HG03095 (cell line): ENCODE measurements around the gene LYST.

Experiments
- ATAC-seq: cut with Tn5 transposase; IDR thresholded peaks from one replicate; pipeline ENCODE4 v1.9.1; 2021; ENCODE audit warnings: moderate library complexity; ENCODE audit not compliant: unreplicated experiment

The LYST gene

DNA sequence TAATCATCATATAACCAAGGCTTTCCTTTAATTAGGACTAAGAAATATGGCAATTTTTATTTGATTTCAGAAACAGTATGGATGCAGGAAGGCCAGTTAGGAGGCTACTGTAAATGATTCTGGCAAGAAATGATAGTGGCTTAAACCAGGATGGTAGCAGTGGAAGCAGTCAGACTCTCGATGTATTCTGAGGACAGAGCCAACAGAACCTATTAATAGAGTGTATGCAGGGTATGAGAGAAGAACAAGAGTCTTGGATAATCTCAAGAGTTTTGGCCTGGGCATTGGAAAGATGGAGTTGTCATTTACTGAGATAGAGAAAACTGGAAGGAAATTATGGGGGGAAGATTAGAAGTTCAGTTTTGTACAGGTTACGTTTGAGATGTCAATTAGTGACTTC lies 143.8 kb downstream of the LYST start:
- ATAC-seq, result no peak

- ATAC-seq, result no peak
Measured at GRCh38 chr1:235721982-235722381, 144.7 kb downstream of the LYST start.

- no peak for ATAC-seq
Measured at GRCh38 chr1:235720544-235720943, 146.2 kb downstream of the LYST start.

- ATAC-seq, result no peak
Measured at GRCh38 chr1:235714205-235714897, 152.4 kb downstream of the LYST start.

GRCh38 chr1:235712812-235713211 lies 153.9 kb downstream of the LYST start:
- no peak for ATAC-seq

- ATAC-seq, result no peak
Measured at GRCh38 chr1:235710687-235711086, 156.0 kb downstream of the LYST start.

GRCh38 chr1:235709018-235709417 lies 157.7 kb downstream of the LYST start:
- ATAC-seq, result no peak

DNA sequence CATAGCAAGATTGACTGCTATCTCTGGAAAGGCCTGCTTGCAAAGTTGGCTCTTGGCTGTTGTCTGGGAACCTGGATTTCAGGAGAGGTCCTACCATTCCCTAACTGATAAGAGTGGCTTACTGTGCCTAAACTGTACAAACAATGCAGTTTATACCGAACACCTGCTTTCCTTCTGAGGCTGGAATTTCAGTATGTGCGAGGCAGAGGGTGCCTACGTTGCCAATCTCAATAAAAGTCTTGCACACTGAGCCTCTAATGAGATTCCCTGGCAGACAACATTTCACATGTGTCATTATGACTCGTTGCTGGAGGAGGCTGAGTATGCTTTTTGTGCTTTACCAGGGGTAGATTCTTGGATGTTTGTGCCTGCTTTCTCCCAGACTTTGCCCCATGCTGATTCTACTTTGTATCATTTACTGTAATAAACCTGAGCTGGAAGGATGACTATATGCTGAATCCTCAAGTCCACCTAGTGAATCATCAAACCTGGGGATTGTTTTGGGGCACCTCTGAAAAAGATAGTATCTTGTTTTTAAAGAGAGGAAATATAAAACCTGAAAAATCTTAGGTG lies 158.2 kb downstream of the LYST start:
- no peak for ATAC-seq

DNA sequence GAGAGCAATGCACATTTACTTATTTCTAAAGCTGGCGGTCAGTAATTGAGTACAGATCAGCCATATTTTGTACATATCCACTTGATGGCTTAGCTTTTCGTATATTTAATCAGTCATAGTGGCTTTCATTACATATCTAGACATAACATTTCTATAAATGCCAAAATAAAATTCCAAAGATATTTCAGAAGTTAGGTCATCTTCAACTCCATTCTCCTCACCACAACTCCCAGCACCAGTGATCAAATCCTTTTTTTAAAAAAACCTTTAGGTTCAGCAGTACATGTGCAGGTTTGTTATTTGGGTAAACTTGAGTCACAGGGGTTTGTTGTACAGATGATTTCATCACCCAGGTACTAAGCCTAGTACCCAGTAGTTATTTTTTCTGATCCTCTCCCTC lies 163.2 kb downstream of the LYST start:
- ATAC-seq, result no peak

DNA sequence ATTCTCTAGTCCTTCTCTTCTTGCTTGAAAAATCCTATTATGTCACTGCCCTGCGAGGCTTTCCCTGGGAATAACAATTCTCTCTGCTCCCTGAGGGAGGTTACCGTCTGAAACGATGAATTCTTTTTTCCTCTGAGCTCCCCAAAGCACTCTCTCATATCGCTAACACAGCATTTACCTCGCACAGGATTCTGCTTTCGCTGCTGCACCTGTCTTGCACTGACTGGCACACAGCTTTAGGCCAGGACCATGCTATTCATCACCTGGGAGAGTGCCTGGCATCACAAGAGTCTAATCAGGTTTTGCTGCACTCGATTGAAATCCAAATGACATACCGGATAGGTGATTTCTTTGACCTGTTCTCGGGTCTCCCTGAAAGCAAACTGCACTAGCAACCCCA lies 164.3 kb downstream of the LYST start:
- no peak for ATAC-seq

- no peak for ATAC-seq
Measured at GRCh38 chr1:235697508-235697907, 169.2 kb downstream of the LYST start.

DNA sequence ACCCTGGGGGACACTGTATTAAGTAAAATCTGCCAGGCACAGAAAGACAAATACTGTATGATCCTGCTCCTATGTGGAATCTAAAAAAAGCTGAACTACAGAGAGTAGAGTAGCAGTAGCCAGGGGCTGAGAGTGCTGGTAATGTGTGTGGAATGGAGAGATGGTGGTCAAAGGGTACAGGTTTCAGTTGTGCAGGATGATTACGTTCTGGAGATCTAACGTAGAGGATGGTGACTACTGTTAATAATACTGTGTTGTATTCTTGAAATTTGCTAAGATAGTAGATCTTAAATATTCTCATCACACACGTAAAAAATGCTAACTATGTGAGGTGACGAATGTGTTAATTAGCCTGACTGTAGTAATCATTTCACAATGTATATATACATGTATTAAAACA lies 177.3 kb downstream of the LYST start:
- ATAC-seq, result no peak

DNA sequence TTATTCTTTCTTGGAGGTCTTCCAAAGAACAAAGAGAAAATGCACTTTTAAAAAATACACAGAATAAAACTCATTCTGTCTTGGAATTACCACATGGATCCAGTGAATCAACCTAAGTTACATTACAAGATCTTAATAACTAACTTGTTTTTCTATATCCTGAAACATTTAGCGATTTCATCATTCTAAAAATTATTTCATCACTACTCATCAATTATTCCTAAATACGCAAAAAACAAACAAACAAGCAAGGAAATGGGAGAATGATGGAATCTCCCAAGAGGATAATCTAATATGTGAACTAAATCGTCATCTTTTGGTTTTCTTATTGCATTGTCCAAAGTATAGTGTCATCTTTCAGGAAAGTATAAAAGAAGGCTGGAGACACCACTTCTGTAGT lies 178.6 kb downstream of the LYST start:
- ATAC-seq, result no peak

GRCh38 chr1:235683653-235684052 lies 183.1 kb downstream of the LYST start:
- no peak for ATAC-seq

GRCh38 chr1:235682216-235682615 lies 184.5 kb downstream of the LYST start:
- ATAC-seq, result no peak

- ATAC-seq, result no peak
Measured at GRCh38 chr1:235679644-235680043, 187.1 kb downstream of the LYST start.

- no peak for ATAC-seq
Measured at GRCh38 chr1:235679005-235679404, 187.7 kb downstream of the LYST start.

DNA sequence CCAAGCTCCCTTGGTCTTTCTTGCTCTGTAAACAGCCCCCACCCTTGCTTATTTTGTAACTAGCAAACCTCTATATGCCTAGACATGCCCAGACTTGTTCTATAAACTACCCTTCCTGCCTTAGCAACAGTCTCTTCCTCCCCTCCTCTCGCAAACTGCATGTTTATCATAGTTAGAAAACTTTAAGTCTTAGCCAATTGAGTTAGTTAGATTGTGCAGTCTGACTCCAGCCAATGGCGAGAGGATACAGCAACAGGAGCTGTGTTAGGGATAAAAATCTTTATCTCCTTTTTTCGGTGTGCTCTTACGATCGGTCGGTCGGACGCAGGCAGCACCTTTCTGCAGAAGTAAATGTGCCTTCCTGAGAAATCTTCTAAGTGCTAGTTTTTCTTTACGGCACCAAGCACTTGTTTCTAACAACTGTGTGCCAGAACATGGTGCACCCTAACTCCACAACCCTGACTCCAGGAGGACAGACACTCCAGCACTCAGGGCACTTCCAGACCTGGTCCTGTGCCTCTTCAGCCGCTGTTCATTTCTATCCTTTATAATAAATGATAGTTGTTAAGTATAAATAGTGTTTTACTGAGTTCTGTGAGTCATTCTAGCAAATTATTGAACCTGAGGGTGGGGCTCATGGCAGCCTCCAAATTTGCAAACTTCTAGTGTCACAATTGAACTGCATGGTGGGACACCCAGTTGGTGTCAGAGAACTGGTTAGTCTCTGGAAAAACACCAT lies 191.4 kb downstream of the LYST start:
- ATAC-seq, result no peak

- ATAC-seq, result no peak
Measured at GRCh38 chr1:235673981-235674380, 192.7 kb downstream of the LYST start.

- ATAC-seq, result no peak
Measured at GRCh38 chr1:235671992-235672391, 194.7 kb downstream of the LYST start.

DNA sequence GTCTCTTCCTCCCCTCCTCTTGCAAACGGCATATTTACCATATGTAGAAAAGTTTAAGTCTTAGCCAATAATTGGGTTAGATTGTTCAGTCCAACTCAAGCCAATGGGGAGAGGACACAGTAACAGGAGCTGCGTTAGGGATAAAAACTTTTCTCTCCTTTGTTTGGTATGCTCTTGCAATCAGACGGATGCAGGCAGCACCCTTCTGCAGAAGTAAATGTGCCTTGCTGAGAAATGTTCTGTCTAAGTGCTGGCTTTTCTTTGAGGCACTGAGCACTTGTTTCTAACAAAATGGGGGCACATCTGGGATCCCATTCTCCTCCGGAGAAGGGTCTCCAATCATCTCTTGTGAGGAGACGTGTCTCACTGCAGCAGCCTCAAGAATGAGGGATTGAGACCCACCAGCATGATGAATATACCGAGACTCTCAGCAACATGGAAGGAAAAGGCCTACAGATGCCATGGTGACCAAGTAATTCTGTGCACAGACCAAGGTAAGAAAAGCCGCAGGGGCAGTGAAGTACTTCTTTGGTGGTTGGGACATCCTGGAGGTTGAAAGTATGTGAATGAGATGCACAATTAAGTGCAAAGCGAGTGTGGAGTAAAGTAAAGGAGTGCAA lies 196.4 kb downstream of the LYST start:
- no peak for ATAC-seq

GRCh38 chr1:235669277-235669676 lies 197.4 kb downstream of the LYST start:
- ATAC-seq, result no peak
